ENCODE results near the gene DNAJB8.

GRCh38 chr3:128476659-128477058, 10.0 kb upstream of the DNAJB8 start:
- no peak for TF ChIP-seq CTCF (IDR thresholded peaks at IDR 0.05; ENCODE audit: insufficient read depth, low read depth, low read length)
- no peak for TF ChIP-seq EZH2 (IDR thresholded peaks at IDR 0.05; ENCODE audit: insufficient read depth, low read length)
